Measurements from ENCODE around the gene EID2.

Gene EID2

GRCh38 chr19:39502640-39503417 lies 37.1 kb downstream of the EID2 start:
- DNase-seq (ENCODE audit: low spot score) = no peak

- no peak for DNase-seq (ENCODE audit: low spot score)
Measured at GRCh38 chr19:39501340-39501739, 38.6 kb downstream of the EID2 start.

GRCh38 chr19:39500543-39500942 lies 39.4 kb downstream of the EID2 start:
- DNase-seq (ENCODE audit: low spot score) = no peak

- DNase-seq (ENCODE audit: low spot score) = no peak
Measured at GRCh38 chr19:39499932-39500331, 40.0 kb downstream of the EID2 start.

- no peak for DNase-seq (ENCODE audit: low spot score)
Measured at GRCh38 chr19:39498798-39499642, 40.9 kb downstream of the EID2 start, which contains the start of gene DLL3. Gene DLL3 (plus strand): TSS chr19:39498947. CDS start chr19:39498975, 28 bp downstream.

GRCh38 chr19:39497996-39498797 lies 41.8 kb downstream of the EID2 start:
- DNase-seq (ENCODE audit: low spot score) = no peak

GRCh38 chr19:39497701-39497995 lies 42.3 kb downstream of the EID2 start:
- no peak for DNase-seq (ENCODE audit: low spot score)

GRCh38 chr19:39496063-39496462 lies 43.9 kb downstream of the EID2 start:
- DNase-seq (ENCODE audit: low spot score) = no peak

GRCh38 chr19:39494661-39495060 lies 45.3 kb downstream of the EID2 start:
- DNase-seq (ENCODE audit: low spot score) = no peak

- no peak for DNase-seq (ENCODE audit: low spot score)
Measured at GRCh38 chr19:39492788-39493187, 47.2 kb downstream of the EID2 start.

GRCh38 chr19:39492225-39492624 lies 47.7 kb downstream of the EID2 start:
- DNase-seq (ENCODE audit: low spot score) = no peak

GRCh38 chr19:39489756-39490155 lies 50.2 kb downstream of the EID2 start:
- DNase-seq (ENCODE audit: low spot score) = no peak

Measured in left forelimb (tissue), 1 donor.